Measurements from ENCODE around the gene TM7SF2.

- TF ChIP-seq POLR2AphosphoS5 (IDR thresholded peaks at IDR 0.05; ENCODE audit: low read depth, low read length) (peak; percentile 22; the same call in 1 of the 2 replicates), TAF1 (IDR thresholded peaks at IDR 0.05; ENCODE audit: borderline replicate concordance, insufficient read depth, low read length) (no peak), SIN3A (IDR thresholded peaks at IDR 0.05; ENCODE audit: borderline replicate concordance, insufficient read depth, low read length) (no peak)
Measured at GRCh38 chr11:65116370-65117205, 4.9 kb downstream of the TM7SF2 start.

Measured in PFSK-1 (cell line).